Astrocyte (in vitro differentiated cells and primary cell): ENCODE results near the gene SYNE1.

Source experiments
- EZH2 ChIP-seq: IDR thresholded peaks from 2 replicates; pipeline ENCODE4 v1.6.1; 2012; ENCODE audit warnings: mild to moderate bottlenecking, low read length, inconsistent platforms; ENCODE audit not compliant: insufficient read depth
- TF ChIP-seq, protein P1 (sequence below): IDR thresholded peaks from 2 replicates; pipeline ENCODE4 v1.5.1; 2011; ENCODE audit warnings: low read depth, mild to moderate bottlenecking, inconsistent platforms, low read length, moderate library complexity; ENCODE audit not compliant: insufficient read depth

DNA sequence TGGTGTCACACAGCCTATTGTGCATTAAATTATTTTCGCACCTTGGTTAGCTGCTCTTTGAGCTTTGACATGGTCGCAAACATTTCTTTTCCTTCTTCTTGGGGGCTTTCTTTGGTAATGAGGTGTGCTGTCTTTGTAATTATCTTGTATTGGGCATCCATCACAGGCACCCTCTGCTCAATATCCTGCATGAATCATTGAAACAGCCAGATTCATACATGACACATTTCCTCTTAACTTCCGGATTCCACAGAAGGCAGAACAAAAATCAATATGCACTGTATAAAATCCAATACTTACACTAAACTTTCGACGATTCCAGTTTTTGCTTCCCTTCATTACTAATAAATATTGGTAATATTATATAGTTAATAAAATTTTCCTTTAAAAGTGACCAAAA, 175.6 kb downstream of the SYNE1 start:
- TF ChIP-seq, protein P1, sequence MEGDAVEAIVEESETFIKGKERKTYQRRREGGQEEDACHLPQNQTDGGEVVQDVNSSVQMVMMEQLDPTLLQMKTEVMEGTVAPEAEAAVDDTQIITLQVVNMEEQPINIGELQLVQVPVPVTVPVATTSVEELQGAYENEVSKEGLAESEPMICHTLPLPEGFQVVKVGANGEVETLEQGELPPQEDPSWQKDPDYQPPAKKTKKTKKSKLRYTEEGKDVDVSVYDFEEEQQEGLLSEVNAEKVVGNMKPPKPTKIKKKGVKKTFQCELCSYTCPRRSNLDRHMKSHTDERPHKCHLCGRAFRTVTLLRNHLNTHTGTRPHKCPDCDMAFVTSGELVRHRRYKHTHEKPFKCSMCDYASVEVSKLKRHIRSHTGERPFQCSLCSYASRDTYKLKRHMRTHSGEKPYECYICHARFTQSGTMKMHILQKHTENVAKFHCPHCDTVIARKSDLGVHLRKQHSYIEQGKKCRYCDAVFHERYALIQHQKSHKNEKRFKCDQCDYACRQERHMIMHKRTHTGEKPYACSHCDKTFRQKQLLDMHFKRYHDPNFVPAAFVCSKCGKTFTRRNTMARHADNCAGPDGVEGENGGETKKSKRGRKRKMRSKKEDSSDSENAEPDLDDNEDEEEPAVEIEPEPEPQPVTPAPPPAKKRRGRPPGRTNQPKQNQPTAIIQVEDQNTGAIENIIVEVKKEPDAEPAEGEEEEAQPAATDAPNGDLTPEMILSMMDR, result no peak
- TF ChIP-seq EZH2, result no peak
